OCI-M1 (cell line): ENCODE results near the gene KLF7.
A peak's percentile ranks its signal among the peaks of the same experiment; 100 is the strongest.

ENCODE experiments used
- DNase-seq: peaks from one replicate; lab custom pipeline; 2025; lab: John Stamatoyannopoulos, UW

Gene KLF7

GRCh38 chr2:207165121-207166038 lies at the start of gene KLF7:
Gene KLF7 (minus strand): TSS chr2:207165948. CDS start chr2:207165568, 380 bp downstream.
- no peak for DNase-seq

- DNase-seq = no peak
These were observed 49.6 kb upstream of the KLF7 start for GRCh38 chr2:207215308-207215707.

GRCh38 chr2:207214446-207214845 lies 48.7 kb upstream of the KLF7 start:
- no peak for DNase-seq

- no peak for DNase-seq
These were observed 40.3 kb upstream of the KLF7 start for GRCh38 chr2:207206011-207206410.

GRCh38 chr2:207205173-207205957 lies 39.6 kb upstream of the KLF7 start:
- DNase-seq = no peak

- no peak for DNase-seq
These were observed 37.3 kb upstream of the KLF7 start for GRCh38 chr2:207203056-207203455.

- DNase-seq = peak; percentile 47
These were observed 36.9 kb upstream of the KLF7 start for GRCh38 chr2:207202645-207203044.

- no peak for DNase-seq
These were observed 35.7 kb upstream of the KLF7 start for GRCh38 chr2:207201416-207201815.

- no peak for DNase-seq
These were observed 34.4 kb upstream of the KLF7 start for GRCh38 chr2:207200136-207200535.

- no peak for DNase-seq
These were observed 28.3 kb upstream of the KLF7 start for GRCh38 chr2:207194028-207194427.

- no peak for DNase-seq
These were observed 23.1 kb upstream of the KLF7 start for GRCh38 chr2:207188626-207189419.

- no peak for DNase-seq
These were observed 19.6 kb upstream of the KLF7 start for GRCh38 chr2:207185372-207185771.

- no peak for DNase-seq
These were observed 19.0 kb upstream of the KLF7 start for GRCh38 chr2:207184768-207185167.

- no peak for DNase-seq
These were observed 18.6 kb upstream of the KLF7 start for GRCh38 chr2:207184348-207184747.

- no peak for DNase-seq
These were observed 17.8 kb upstream of the KLF7 start for GRCh38 chr2:207183506-207183905.

- DNase-seq = no peak
These were observed 17.2 kb upstream of the KLF7 start for GRCh38 chr2:207182911-207183310.

GRCh38 chr2:207181526-207182274 lies 16.0 kb upstream of the KLF7 start:
- no peak for DNase-seq

- DNase-seq = no peak
These were observed 15.0 kb upstream of the KLF7 start for GRCh38 chr2:207180741-207181140.

GRCh38 chr2:207176247-207176646 lies 10.5 kb upstream of the KLF7 start:
- peak; percentile 11 for DNase-seq

GRCh38 chr2:207173641-207174040 lies 7.9 kb upstream of the KLF7 start:
- DNase-seq = no peak
